GM21390 (cell line): ENCODE results near the gene PCNX1.
"Not testable (repeated sequence)": the region's sequence is repeated elsewhere in the genome, so short reads cannot be mapped to it uniquely, and the experiment has no call there.

Experiments
- ATAC-seq: cut with Tn5 transposase; IDR thresholded peaks from one replicate; pipeline ENCODE4 v1.9.1; 2021; ENCODE audit not compliant: unreplicated experiment

PCNX1 gene

GRCh38 chr14:71064747-71065146 is 157.5 kb downstream of the PCNX1 start:
- ATAC-seq, result not testable (repeated sequence)

- no peak for ATAC-seq
These were observed 162.9 kb downstream of the PCNX1 start for GRCh38 chr14:71070169-71070568.

GRCh38 chr14:71071042-71071441 is 163.8 kb downstream of the PCNX1 start:
- ATAC-seq, result no peak

GRCh38 chr14:71076462-71077092 is 169.3 kb downstream of the PCNX1 start:
- ATAC-seq, result no peak

GRCh38 chr14:71078500-71078899 is 171.2 kb downstream of the PCNX1 start:
- ATAC-seq, result no peak

GRCh38 chr14:71086567-71086966 is 179.3 kb downstream of the PCNX1 start:
- ATAC-seq, result no peak

- ATAC-seq, result no peak
These were observed 182.7 kb downstream of the PCNX1 start for GRCh38 chr14:71089971-71090370.

GRCh38 chr14:71094722-71095121 is 187.5 kb downstream of the PCNX1 start:
- ATAC-seq, result no peak

GRCh38 chr14:71096947-71097346 is 189.7 kb downstream of the PCNX1 start:
- ATAC-seq, result no peak

GRCh38 chr14:71103662-71104484 is 196.6 kb downstream of the PCNX1 start:
- ATAC-seq, result no peak

- ATAC-seq, result no peak
These were observed 197.9 kb downstream of the PCNX1 start for GRCh38 chr14:71105177-71105576.

GRCh38 chr14:71107921-71108320 is 200.7 kb downstream of the PCNX1 start:
- no peak for ATAC-seq

- ATAC-seq, result no peak
These were observed 201.3 kb downstream of the PCNX1 start for GRCh38 chr14:71108398-71109119.

GRCh38 chr14:71113376-71113775 is 206.1 kb downstream of the PCNX1 start:
- ATAC-seq, result no peak

- no peak for ATAC-seq
These were observed 207.3 kb downstream of the PCNX1 start for GRCh38 chr14:71114565-71114964.

GRCh38 chr14:71115306-71115705 is 208.0 kb downstream of the PCNX1 start:
- no peak for ATAC-seq

GRCh38 chr14:71115821-71116567 is 208.7 kb downstream of the PCNX1 start:
- no peak for ATAC-seq

GRCh38 chr14:71116568-71117122 is 209.4 kb downstream of the PCNX1 start:
- ATAC-seq, result no peak

GRCh38 chr14:71117839-71118743 is 210.8 kb downstream of the PCNX1 start:
- no peak for ATAC-seq

- no peak for ATAC-seq
These were observed 211.8 kb downstream of the PCNX1 start for GRCh38 chr14:71119075-71119474.
